Activated CD4-positive, alpha-beta T cell treated with anti-CD3 and anti-CD28 coated beads for 1 hour (primary cell): ENCODE measurements around the gene HTR3B.

ENCODE experiments used
- DNase-seq: peaks from one replicate; pipeline ENCODE4 v3.0.0-alpha.2; 2020

The HTR3B gene

GRCh38 chr11:113992459-113993110 lies 88.0 kb downstream of the HTR3B start:
- no peak for DNase-seq

DNA sequence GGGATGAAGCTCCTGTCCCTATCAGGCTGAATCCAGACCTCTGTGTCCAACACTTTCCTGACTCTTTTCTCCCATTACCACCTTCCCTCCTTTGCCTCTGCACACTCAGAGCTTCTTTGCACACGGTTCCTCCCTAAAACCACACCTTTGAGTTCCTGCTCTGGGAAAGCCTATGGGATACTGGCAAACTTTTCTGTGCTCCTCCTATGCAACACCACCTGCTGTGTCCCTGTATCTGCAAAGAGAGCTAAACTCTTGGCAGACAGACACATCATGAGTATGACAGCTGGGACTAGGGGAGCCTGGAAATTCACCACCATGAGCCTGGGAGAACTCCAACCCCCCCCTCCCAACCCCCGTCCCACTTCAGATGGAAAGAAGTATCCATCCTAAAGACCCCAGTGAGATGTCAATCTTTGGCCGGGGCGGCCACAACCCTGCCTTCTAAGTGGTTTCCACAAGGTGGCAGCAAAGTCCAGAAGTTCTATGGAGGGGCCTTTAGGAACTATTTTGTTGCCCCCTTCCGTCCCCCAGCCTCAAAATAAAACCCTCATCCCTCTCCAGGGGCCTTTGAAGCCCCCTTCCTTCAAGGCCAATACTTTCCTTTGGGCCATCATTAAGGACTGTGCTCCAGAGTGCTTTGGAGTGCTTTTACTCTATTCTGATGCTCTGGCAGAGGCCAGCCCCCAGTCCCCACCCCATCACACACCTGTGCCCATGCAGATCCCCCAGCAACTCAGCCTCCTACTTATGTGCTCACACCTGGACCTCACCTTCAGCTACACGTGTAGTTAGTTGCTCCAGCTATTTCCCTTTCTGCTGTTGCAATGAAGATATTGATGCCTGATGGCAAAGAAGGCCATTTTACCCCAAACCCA lies 89.7 kb downstream of the HTR3B start:
- DNase-seq = peak; percentile 21
